SK-N-SH (cell line): ENCODE results near the gene GPT2.

Source experiments
- CTCF ChIP-seq: fragments of 200-600 bp; sonication (generic); IDR thresholded peaks from 2 replicates; pipeline ENCODE4 v1.6.1; 2017; ENCODE audit warnings: antibody characterized with exemption, mild to moderate bottlenecking, moderate library complexity
- EZH2phosphoT487 ChIP-seq: fragments of 200-600 bp; sonication (generic); IDR thresholded peaks from 2 replicates; pipeline ENCODE4 v1.6.1; 2017; ENCODE audit warnings: low read depth, mixed run types, mild to moderate bottlenecking, antibody characterized with exemption, moderate library complexity, borderline replicate concordance
- GATA2 ChIP-seq: sonication (generic); formaldehyde crosslinking; IDR thresholded peaks from 2 replicates; pipeline ENCODE4 v1.5.0; 2020; ENCODE audit warnings: mild to moderate bottlenecking, missing genetic modification reagents
- MAX ChIP-seq: IDR thresholded peaks from 2 replicates; pipeline ENCODE4 v1.4.0; 2012; ENCODE audit warnings: low read depth
- NRF1 ChIP-seq: IDR thresholded peaks from 2 replicates; pipeline ENCODE4 v1.6.1; 2012; ENCODE audit warnings: low read depth, mild to moderate bottlenecking, low read length
- PBX3 ChIP-seq: IDR thresholded peaks from 2 replicates; pipeline ENCODE4; 2012
- POLR2AphosphoS5 ChIP-seq: IDR thresholded peaks from 2 replicates; pipeline ENCODE4 v1.6.1; 2012; ENCODE audit warnings: low read depth, low read length
- REST ChIP-seq: IDR thresholded peaks from 2 replicates; pipeline ENCODE4 v1.6.1; 2012; ENCODE audit warnings: mild to moderate bottlenecking, low read depth, low read length, moderate library complexity
- SMC3 ChIP-seq: IDR thresholded peaks from 2 replicates; pipeline ENCODE4 v1.6.1; 2012; ENCODE audit warnings: low read depth, low read length, improper control_type of control experiment

GRCh38 chr16:46854846-46855245 is 29.3 kb upstream of the GPT2 start:
- no peak for TF ChIP-seq CTCF
- TF ChIP-seq SMC3: no peak
- no peak for TF ChIP-seq GATA2 (CRISPR knock-in tag)
- TF ChIP-seq POLR2AphosphoS5: no peak
- TF ChIP-seq MAX: no peak
- TF ChIP-seq PBX3: no peak
- TF ChIP-seq EZH2phosphoT487: no peak
- no peak for TF ChIP-seq REST
- TF ChIP-seq NRF1: no peak
